K562 (cell line): ENCODE measurements around the gene BHLHE40. TPM values are rescaled to one million over a fixed set of nuclear protein-coding genes. Genes with fewer than 3 reads are reported as not detected.

ENCODE experiments used
- ATF4 ChIP-seq: fragments of 450-650 bp; formaldehyde crosslinking; IDR thresholded peaks from 2 replicates; pipeline ENCODE4 v1.4.0; 2022; ENCODE audit warnings: mild to moderate bottlenecking, moderate library complexity
- CAMTA2 ChIP-seq: fragments of 250-450 bp; sonication (Bioruptor Pico); conservative IDR thresholded peaks from 2 replicates; pipeline ENCODE4 v1.5.1; 2022
- CHD2 ChIP-seq: IDR thresholded peaks from 2 replicates; pipeline ENCODE4 v1.6.1; 2011; ENCODE audit warnings: low read depth, low read length
- CHD4 ChIP-seq: fragments of 200-600 bp; sonication (generic); IDR thresholded peaks from 3 replicates; pipeline ENCODE4 v1.6.1; 2012; ENCODE audit warnings: low read depth, mild to moderate bottlenecking, mixed read lengths, low read length, inconsistent platforms; ENCODE audit not compliant: insufficient read depth, insufficient replicate concordance, poor library complexity, severe bottlenecking
- CREM ChIP-seq: IDR thresholded peaks from 2 replicates; pipeline ENCODE4 v1.6.1; 2014; ENCODE audit warnings: antibody characterized with exemption, low read depth
- CXXC5 ChIP-seq: fragments of 250-450 bp; sonication (Bioruptor Pico); IDR thresholded peaks from 2 replicates; pipeline ENCODE4 v1.8.0; 2022; ENCODE audit warnings: inconsistent platforms, mild to moderate bottlenecking, moderate library complexity
- MEIS2 ChIP-seq: fragments of 450-650 bp; IDR thresholded peaks from 2 replicates; pipeline ENCODE4 v1.6.1; 2014; ENCODE audit warnings: mild to moderate bottlenecking; ENCODE audit not compliant: partially characterized antibody
- NFXL1 ChIP-seq: fragments of 450-650 bp; formaldehyde crosslinking; IDR thresholded peaks from 2 replicates; pipeline ENCODE4 v1.4.0; 2021; ENCODE audit warnings: mild to moderate bottlenecking
- OTX1 ChIP-seq: fragments of 450-650 bp; formaldehyde crosslinking; IDR thresholded peaks from 2 replicates; pipeline ENCODE4 v1.4.0; 2022; ENCODE audit warnings: mild to moderate bottlenecking
- PPARD ChIP-seq: fragments of 250-450 bp; sonication (Bioruptor Pico); IDR thresholded peaks from 2 replicates; pipeline ENCODE4 v1.8.0; 2022; ENCODE audit warnings: inconsistent platforms, mild to moderate bottlenecking, moderate library complexity
- SETDB1 ChIP-seq: IDR thresholded peaks from one replicate; pipeline ENCODE4 v1.6.1; 2012; ENCODE audit warnings: low read length, control low read depth, inconsistent platforms
- SNAPC5 ChIP-seq: fragments of 250-450 bp; sonication (Bioruptor Pico); IDR thresholded peaks from 2 replicates; pipeline ENCODE4 v1.8.0; 2021; ENCODE audit warnings: moderate library complexity, mild to moderate bottlenecking, inconsistent platforms
- TBL1XR1 ChIP-seq, 2 experiments: IDR thresholded peaks; 2 replicates each; pipeline ENCODE4 v1.6.1; 2012; ENCODE audit warnings: improper control_type of control experiment in 2 of 2, low read length in 2 of 2, mild to moderate bottlenecking in 1 of 2
- TEAD4 ChIP-seq, 2 experiments: sonication (generic) in 1 of 2; formaldehyde crosslinking in 1 of 2; IDR thresholded peaks; 2 replicates each; pipeline versions ENCODE4 v1.6.1 to v1.8.0; 2012 to 2022; ENCODE audit warnings: borderline replicate concordance in 1 of 2, inconsistent platforms in 1 of 2, low read length in 1 of 2, mild to moderate bottlenecking in 1 of 2, missing genetic modification reagents in 1 of 2
- ZNF134 ChIP-seq: fragments of 250-450 bp; sonication (Bioruptor Pico); conservative IDR thresholded peaks from 2 replicates; pipeline ENCODE4 v1.4.0; 2020
- ZNF280A ChIP-seq: fragments of 450-650 bp; IDR thresholded peaks from 2 replicates; pipeline ENCODE4 v1.6.1; 2018; ENCODE audit warnings: mild to moderate bottlenecking, low read depth; ENCODE audit not compliant: partially characterized antibody
- ZNF398 ChIP-seq: fragments of 250-450 bp; sonication (Bioruptor Pico); IDR thresholded peaks from 2 replicates; pipeline ENCODE4 v1.8.0; 2021; ENCODE audit warnings: moderate library complexity, mild to moderate bottlenecking, inconsistent platforms
- ZNF512 ChIP-seq: IDR thresholded peaks from 2 replicates; pipeline ENCODE4 v1.6.1; 2016; ENCODE audit warnings: missing genetic modification characterization, missing compliant biosample characterization
- ZNF76 ChIP-seq: fragments of 250-450 bp; sonication (Bioruptor Pico); IDR thresholded peaks from 2 replicates; pipeline ENCODE4 v1.4.0; 2020; ENCODE audit warnings: mild to moderate bottlenecking, moderate library complexity, borderline replicate concordance
- polyA plus RNA-seq, 8 experiments: library from polyadenylated mRNA; depleted of rRNA in 4 of 8; stranded (reverse) in 5 of 8; unstranded in 3 of 8; fragments of >200 nt; fragmentation: Nextera tagmentation in 2 of 8; fragmentation: Illumina TruSeq in 1 of 8; extraction: Ambion mirVana in 2 of 8; extraction: Trizol in 1 of 8; gene quantifications; 2 replicates each; pipeline versions ENCODE4 v1.2.1 to v1.2.3, GENCODE V29; 2011 to 2014; ENCODE audit warnings: inconsistent platforms in 1 of 8, missing spikeins in 1 of 8
- total RNA-seq, 7 experiments: library from RNA; depleted of rRNA in 6 of 7; stranded (reverse); fragments of >200 nt in 6 of 7; fragmentation: Illumina TruSeq in 2 of 7; extraction: Trizol in 2 of 7; gene quantifications; 2 replicates each; pipeline versions ENCODE4 v1.2.1 to v1.2.3, GENCODE V29; 2011 to 2021; ENCODE audit warnings: low replicate concordance in 1 of 7

Gene BHLHE40
- total and polyA plus RNA-seq, 9 of the 15 experiments (the other 6 are each of a cell fraction or from before 2014, with no cell fraction given): 12.0 to 83.9 (median 31.4) TPM

- TF ChIP-seq OTX1 (CRISPR knock-in tag) (no peak), ZNF134 (CRISPR knock-in tag) (no peak), SNAPC5 (CRISPR knock-in tag) (no peak), SETDB1 (no peak), ZNF512 (no peak), CHD4 (no peak), CHD2 (no peak; the same call in 1 of the 2 replicates), MEIS2 (no peak), ZNF280A (no peak), CREM (peak; percentile 58; the same call in 1 of the 2 replicates), PPARD (no peak), CXXC5 (peak; percentile 76), ATF4 (CRISPR knock-in tag) (peak; percentile 41; the same call in 1 of the 2 replicates), ZNF398 (CRISPR knock-in tag) (no peak), TBL1XR1 (IDR thresholded peaks at IDR 0.05; ENCODE audit: low read length in 2 of 2) (no peak), NFXL1 (CRISPR knock-in tag) (peak; percentile 32; the same call in 1 of the 2 replicates), ZNF76 (CRISPR knock-in tag) (no peak), TEAD4 (IDR thresholded peaks at IDR 0.05; ENCODE audit: low read length) (peak; percentile 26), TEAD4 (CRISPR knock-in tag; IDR thresholded peaks at IDR 0.05; ENCODE audit: borderline replicate concordance) (no peak), CAMTA2 (CRISPR knock-in tag) (peak; percentile 6; the same call in 1 of the 2 replicates)
Observed at GRCh38 chr3:4983739-4984510, 4.7 kb downstream of the BHLHE40 start (continued).
